Measurements from ENCODE around the gene IP6K3.

DNA sequence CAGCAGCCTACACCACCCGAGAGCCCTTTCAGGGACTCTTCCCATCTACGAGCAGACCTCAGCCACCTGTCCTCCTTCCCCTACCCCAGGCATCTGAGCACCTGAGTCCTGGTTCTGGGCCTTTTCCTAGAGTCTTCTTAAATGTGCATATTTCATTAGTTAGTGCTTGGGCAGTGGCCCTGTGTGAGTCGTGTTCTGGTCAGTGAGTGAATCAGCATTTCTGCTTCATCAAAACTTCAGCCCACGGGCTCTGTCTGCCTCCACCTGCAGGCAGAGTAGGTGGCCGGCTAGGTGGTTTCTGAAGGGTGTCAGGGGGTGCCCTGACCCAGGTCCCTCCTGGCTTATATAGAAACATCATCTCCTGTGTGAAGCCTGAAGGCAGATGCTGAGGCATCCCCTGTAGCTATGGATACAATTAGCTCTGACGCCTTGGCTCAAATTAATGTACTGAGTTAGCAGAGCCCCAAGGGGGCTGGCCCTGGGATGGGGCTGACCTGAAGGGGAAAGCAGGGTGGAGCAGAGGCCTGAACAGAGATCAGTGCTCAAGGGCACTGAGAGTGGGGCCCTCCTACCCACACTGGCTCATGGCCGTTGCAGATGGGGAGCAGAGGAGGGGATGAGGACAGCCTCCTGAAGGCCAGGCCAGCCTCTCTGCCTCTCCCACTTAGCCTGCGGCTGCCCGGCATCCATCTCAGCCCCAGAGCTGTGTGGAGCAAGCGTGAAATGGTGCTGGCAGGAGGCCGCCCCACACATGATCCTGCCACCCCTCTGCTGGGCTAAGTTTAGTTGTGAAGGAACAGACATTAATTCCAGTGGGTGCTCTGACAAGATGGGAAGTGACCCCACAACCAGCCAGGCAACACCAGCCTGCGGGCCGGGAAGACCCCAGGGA is 13.6 kb downstream of the IP6K3 start:
- TF ChIP-seq, protein P1, sequence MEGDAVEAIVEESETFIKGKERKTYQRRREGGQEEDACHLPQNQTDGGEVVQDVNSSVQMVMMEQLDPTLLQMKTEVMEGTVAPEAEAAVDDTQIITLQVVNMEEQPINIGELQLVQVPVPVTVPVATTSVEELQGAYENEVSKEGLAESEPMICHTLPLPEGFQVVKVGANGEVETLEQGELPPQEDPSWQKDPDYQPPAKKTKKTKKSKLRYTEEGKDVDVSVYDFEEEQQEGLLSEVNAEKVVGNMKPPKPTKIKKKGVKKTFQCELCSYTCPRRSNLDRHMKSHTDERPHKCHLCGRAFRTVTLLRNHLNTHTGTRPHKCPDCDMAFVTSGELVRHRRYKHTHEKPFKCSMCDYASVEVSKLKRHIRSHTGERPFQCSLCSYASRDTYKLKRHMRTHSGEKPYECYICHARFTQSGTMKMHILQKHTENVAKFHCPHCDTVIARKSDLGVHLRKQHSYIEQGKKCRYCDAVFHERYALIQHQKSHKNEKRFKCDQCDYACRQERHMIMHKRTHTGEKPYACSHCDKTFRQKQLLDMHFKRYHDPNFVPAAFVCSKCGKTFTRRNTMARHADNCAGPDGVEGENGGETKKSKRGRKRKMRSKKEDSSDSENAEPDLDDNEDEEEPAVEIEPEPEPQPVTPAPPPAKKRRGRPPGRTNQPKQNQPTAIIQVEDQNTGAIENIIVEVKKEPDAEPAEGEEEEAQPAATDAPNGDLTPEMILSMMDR (IDR thresholded peaks at IDR 0.05): no peak
- TF ChIP-seq POLR2A (IDR thresholded peaks at IDR 0.05): no peak
